GM12878 (cell line): ENCODE results near the gene PCNP.

Source experiments
- CBFB ChIP-seq: IDR thresholded peaks from 2 replicates; pipeline ENCODE4 v1.6.1; 2016; ENCODE audit warnings: antibody characterized with exemption, low read depth
- FOXM1 ChIP-seq: IDR thresholded peaks from 2 replicates; pipeline ENCODE4 v1.6.1; 2012; ENCODE audit warnings: low read depth, mild to moderate bottlenecking, inconsistent platforms, low read length, moderate library complexity
- HCFC1 ChIP-seq: fragments of 150-350 bp; IDR thresholded peaks from 2 replicates; pipeline ENCODE4 v1.6.1; 2014; ENCODE audit warnings: low read length
- NFIC ChIP-seq: IDR thresholded peaks from 2 replicates; pipeline ENCODE4 v1.6.1; 2012; ENCODE audit warnings: low read depth, mild to moderate bottlenecking, inconsistent platforms, low read length, moderate library complexity
- POLR2A ChIP-seq: IDR thresholded peaks from 2 replicates; pipeline ENCODE4 v1.6.1; 2011; ENCODE audit warnings: low read depth, mild to moderate bottlenecking, low read length
- SRF ChIP-seq, 2 experiments: IDR thresholded peaks; 2 replicates each; pipeline ENCODE4 v1.6.1; 2011; ENCODE audit warnings: low read depth in 2 of 2, low read length in 2 of 2, mild to moderate bottlenecking in 1 of 2, moderate library complexity in 1 of 2

- no peak for TF ChIP-seq CBFB
- TF ChIP-seq POLR2A: no peak
- TF ChIP-seq HCFC1: no peak
- no peak for TF ChIP-seq FOXM1
- TF ChIP-seq NFIC: no peak
- no peak for TF ChIP-seq SRF (IDR thresholded peaks at IDR 0.05; ENCODE audit: low read depth in 2 of 2, low read length in 2 of 2)
These were observed 45.8 kb downstream of the PCNP start for GRCh38 chr3:101619734-101620133.
